Activated naive CD4-positive, alpha-beta T cell treated with anti-CD3 and anti-CD28 coated beads, Interleukin-2, amount 10 ng/mL, durations not matched to agents 7 days and 5 days (primary cell): Measurements from ENCODE around the gene SLC5A1.
A peak's percentile ranks its signal among the peaks of the same experiment; 100 is the strongest.

Source experiments
- CTCF ChIA-PET: fragments of 350-600 bp; sonication (Branson Sonifier 250); formaldehyde crosslinking; loops from one replicate; lab custom pipeline; 2021; ENCODE audit warnings: antibody characterized with exemption; lab: Charles Lee
- DNase-seq: peaks from one replicate; pipeline ENCODE4 v3.0.0-alpha.2; 2020
- H3K27ac Mint-ChIP-seq: one replicate; pipeline ENCODE4 v1.8.0; 2021; ENCODE audit warnings: mild to moderate bottlenecking, moderate library complexity, mixed read lengths
- H3K27me3 Mint-ChIP-seq: one replicate; pipeline ENCODE4 v1.8.0; 2021; ENCODE audit warnings: mild to moderate bottlenecking, mixed read lengths
- H3K36me3 Mint-ChIP-seq: one replicate; pipeline ENCODE4 v1.8.0; 2021; ENCODE audit warnings: mixed read lengths
- H3K4me1 Mint-ChIP-seq: one replicate; pipeline ENCODE4 v1.8.0; 2021; ENCODE audit warnings: mixed read lengths
- H3K4me3 Mint-ChIP-seq: one replicate; pipeline ENCODE4 v1.8.0; 2021; ENCODE audit warnings: mild to moderate bottlenecking, moderate library complexity, mixed read lengths
- H3K9me3 Mint-ChIP-seq: one replicate; pipeline ENCODE4 v1.8.0; 2021; ENCODE audit warnings: mixed read lengths

The SLC5A1 gene

GRCh38 chr22:32088084-32088483, 45.0 kb downstream of the SLC5A1 start:
- Mint-ChIP-seq H3K27me3 (peaks cover 28% of the 10 kb centered on the region), H3K27ac (no peak overlapping the region), H3K4me3 (no peak overlapping the region), H3K4me1 (no peaks in the 10 kb centered on the region), H3K36me3 (no peaks in the 10 kb centered on the region), H3K9me3 (no peaks in the 10 kb centered on the region)
- DNase-seq = no peak
- CTCF ChIA-PET = no interaction called here

DNA sequence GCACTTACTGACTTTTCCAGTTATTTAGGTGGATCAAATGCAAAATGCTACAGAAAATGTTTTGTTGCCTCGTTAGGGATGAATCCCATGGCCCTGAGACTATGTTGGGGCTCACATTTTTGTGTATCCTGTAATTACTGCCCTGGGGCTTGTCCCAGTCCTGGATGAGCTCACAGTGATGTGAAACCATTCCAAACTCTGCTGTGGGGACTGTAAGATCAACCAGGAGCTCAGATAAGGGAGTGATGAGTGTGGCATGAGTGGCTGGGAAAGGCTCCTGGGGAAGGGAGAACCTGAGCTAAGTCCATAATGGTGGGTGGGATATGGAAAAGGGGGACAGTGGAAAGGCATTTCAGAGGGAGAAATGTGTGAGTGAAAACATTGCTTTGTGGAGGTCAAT, 54.0 kb downstream of the SLC5A1 start:
- H3K27ac Mint-ChIP-seq = no peak overlapping the region
- H3K36me3 Mint-ChIP-seq = no peaks in the 10 kb centered on the region
- H3K4me3 Mint-ChIP-seq = no peak overlapping the region
- DNase-seq = no peak
- peaks cover 10% of the 10 kb centered on the region for H3K27me3 Mint-ChIP-seq
- H3K9me3 Mint-ChIP-seq = no peaks in the 10 kb centered on the region
- H3K4me1 Mint-ChIP-seq = peaks cover 17% of the 10 kb centered on the region
- CTCF ChIA-PET = no interaction called here

- H3K36me3 Mint-ChIP-seq = no peaks in the 10 kb centered on the region
- no peak for DNase-seq
- CTCF ChIA-PET = no interaction called here
- no peak overlapping the region for H3K27ac Mint-ChIP-seq
- H3K9me3 Mint-ChIP-seq = no peaks in the 10 kb centered on the region
- H3K4me3 Mint-ChIP-seq = no peak overlapping the region
- peaks cover 10% of the 10 kb centered on the region for H3K27me3 Mint-ChIP-seq
- H3K4me1 Mint-ChIP-seq = peaks cover 17% of the 10 kb centered on the region
These were observed 54.9 kb downstream of the SLC5A1 start for GRCh38 chr22:32097881-32098499.

- CTCF ChIA-PET = interaction anchor here (0.5 kb wide), 1 partner anchor 131 kb away, joined by 3 read pairs; no protein-coding TSS in a partner anchor
- H3K4me3 Mint-ChIP-seq = no peak overlapping the region
These were observed 57.6 kb downstream of the SLC5A1 start for GRCh38 chr22:32100711-32101110.

DNA sequence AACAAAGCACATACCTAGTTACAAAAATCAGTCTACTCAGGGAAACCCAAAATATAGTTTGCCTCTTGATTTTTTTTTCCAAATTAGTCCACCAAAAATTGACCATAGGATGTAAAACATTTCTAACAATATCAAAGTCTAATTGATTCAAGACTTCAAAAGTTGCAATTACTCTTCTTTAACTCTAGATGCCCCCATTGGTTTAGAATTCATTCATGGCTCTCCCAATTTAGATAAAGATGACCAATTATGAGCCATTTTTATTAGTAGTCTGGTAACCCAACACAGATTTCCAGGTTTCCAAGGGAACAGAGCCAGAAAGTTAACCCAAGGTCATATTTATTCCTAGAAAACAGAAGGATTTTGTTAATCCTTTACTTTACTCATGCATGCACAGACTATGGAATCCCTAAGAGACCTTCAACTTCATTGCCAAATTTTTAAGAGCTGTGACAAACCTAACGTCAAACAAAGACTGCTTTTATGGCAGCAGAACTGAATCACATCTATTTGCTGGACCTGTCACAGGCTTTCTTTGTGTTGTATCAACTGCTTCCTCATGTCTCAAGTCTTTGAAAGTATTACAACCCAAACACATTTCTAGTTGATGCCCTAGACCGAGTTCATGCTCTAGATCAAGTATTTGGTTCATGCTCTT, 60.7 kb downstream of the SLC5A1 start:
- DNase-seq = no peak
- CTCF ChIA-PET = interaction anchor here (1.1 to 1.6 kb wide), 4 partner anchors 12 to 162 kb away, joined by 3 to 5 read pairs (median 4); no protein-coding TSS in a partner anchor
- Mint-ChIP-seq H3K36me3 (no peaks in the 10 kb centered on the region), H3K4me3 (no peak overlapping the region), H3K9me3 (no peaks in the 10 kb centered on the region), H3K27ac (no peak overlapping the region), H3K27me3 (peaks cover 11% of the 10 kb centered on the region), H3K4me1 (no peaks in the 10 kb centered on the region)

More at GRCh38 chr22:32100711-32101110, 57.6 kb downstream of the SLC5A1 start:
- Mint-ChIP-seq H3K36me3 (no peaks in the 10 kb centered on the region), H3K4me1 (no peaks in the 10 kb centered on the region), H3K27ac (no peak overlapping the region), H3K27me3 (peaks cover 15% of the 10 kb centered on the region), H3K9me3 (no peaks in the 10 kb centered on the region)
- DNase-seq = no peak

DNA sequence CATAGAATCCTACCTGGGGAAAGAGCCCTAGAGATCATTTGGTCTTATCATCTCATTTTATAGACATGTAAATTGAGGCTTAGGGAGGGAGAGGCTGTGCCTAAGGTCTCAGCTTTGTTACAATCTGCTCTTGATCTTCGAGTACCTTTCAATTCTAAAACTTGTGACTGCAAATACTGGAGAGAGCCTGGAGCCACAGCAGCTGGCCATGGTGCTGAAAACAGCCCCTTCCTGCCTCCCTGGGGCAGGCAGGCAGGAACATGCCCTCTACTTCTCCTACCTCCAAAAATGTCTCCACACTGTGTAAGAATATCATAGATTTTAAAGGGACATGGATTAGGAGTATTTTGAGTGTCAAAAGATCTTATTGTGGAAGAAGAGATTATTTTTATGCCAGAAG, 63.9 kb downstream of the SLC5A1 start:
- H3K27me3 Mint-ChIP-seq = peaks cover 14% of the 10 kb centered on the region
- no peaks in the 10 kb centered on the region for H3K4me1 Mint-ChIP-seq
- H3K27ac Mint-ChIP-seq = no peak overlapping the region
- H3K4me3 Mint-ChIP-seq = no peak overlapping the region
- CTCF ChIA-PET = interaction anchor here (1.6 kb wide), 1 partner anchor 159 kb away, joined by 5 read pairs; no protein-coding TSS in a partner anchor
- H3K9me3 Mint-ChIP-seq = no peaks in the 10 kb centered on the region
- peak; percentile 63 for DNase-seq
- H3K36me3 Mint-ChIP-seq = no peaks in the 10 kb centered on the region

DNA sequence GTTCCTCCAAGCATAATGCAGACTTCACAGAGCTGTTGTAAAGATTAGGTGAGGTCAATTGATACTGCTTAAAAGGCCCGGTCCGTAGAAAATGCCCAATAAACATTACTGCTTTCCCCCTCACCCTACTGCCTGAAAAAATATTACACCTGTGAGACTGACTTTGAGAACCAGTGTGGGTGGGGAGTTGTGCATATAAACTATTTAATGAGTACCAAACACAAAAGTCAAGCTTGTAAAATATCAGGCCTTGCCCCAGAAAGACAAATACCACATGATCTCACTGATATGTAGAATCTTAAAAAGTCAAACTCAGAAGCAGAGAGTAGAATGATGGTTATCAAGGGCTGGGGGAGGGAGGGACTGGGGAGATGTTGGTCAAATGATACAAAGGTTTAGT, 69.3 kb downstream of the SLC5A1 start:
- Mint-ChIP-seq H3K27ac (no peak overlapping the region), H3K4me1 (no peaks in the 10 kb centered on the region), H3K4me3 (no peak overlapping the region), H3K27me3 (peaks cover 28% of the 10 kb centered on the region), H3K9me3 (no peaks in the 10 kb centered on the region), H3K36me3 (no peaks in the 10 kb centered on the region)
- CTCF ChIA-PET = no interaction called here
- no peak for DNase-seq

DNA sequence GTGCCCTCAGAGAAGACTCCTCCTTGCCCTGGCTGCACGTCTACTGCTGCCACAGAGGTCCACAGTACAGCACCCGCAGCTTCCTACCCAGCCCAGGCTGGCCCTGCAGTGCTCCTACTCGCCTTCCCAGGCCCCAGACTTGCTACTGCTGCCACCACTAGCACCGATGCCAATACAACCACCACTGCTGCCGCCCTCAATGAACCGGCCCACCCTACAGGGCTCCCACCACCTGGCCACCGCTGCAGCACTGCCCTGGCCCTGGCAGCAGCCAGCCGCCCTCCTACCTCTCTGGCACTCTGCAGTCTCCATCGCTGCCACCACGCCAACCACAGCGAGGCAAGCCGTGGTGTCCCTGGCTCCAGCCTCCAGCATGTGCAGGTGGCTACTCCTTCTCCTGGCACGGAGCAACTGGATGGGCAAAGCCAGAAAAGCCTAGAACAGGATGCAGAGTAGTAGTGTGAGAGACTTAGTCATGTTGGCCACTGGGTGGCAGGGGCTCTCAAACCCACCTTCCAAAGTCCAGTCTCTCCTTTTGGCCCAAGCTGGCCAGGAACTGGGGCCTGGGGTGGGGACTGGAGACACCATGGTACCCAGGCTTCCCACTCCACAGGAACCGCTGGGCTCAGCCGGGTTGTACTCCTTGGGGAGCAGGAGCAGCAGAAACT, 76.6 kb downstream of the SLC5A1 start:
- CTCF ChIA-PET = no interaction called here

GRCh38 chr22:32120603-32121002, 77.5 kb downstream of the SLC5A1 start:
- Mint-ChIP-seq H3K36me3 (no peaks in the 10 kb centered on the region), H3K9me3 (no peaks in the 10 kb centered on the region), H3K27me3 (peaks cover 10% of the 10 kb centered on the region), H3K27ac (no peak overlapping the region), H3K4me1 (peaks cover 10% of the 10 kb centered on the region), H3K4me3 (no peak overlapping the region)
- no peak for DNase-seq
- CTCF ChIA-PET = no interaction called here

More for the DNA sequence above, 76.6 kb downstream of the SLC5A1 start:
- Mint-ChIP-seq H3K36me3 (no peaks in the 10 kb centered on the region), H3K27ac (no peak overlapping the region), H3K4me1 (peaks cover 2% of the 10 kb centered on the region), H3K4me3 (no peak overlapping the region), H3K27me3 (peaks cover 14% of the 10 kb centered on the region), H3K9me3 (no peaks in the 10 kb centered on the region)
- DNase-seq = no peak

- Mint-ChIP-seq H3K36me3 (no peaks in the 10 kb centered on the region), H3K27me3 (peaks cover 4% of the 10 kb centered on the region), H3K9me3 (no peaks in the 10 kb centered on the region), H3K4me3 (no peak overlapping the region), H3K4me1 (peaks cover 12% of the 10 kb centered on the region), H3K27ac (no peak overlapping the region)
- CTCF ChIA-PET = no interaction called here
- DNase-seq = no peak
These were observed 79.8 kb downstream of the SLC5A1 start for GRCh38 chr22:32122899-32123298.

- CTCF ChIA-PET = no interaction called here
- Mint-ChIP-seq H3K27me3 (peaks cover 4% of the 10 kb centered on the region), H3K4me3 (no peak overlapping the region), H3K36me3 (no peaks in the 10 kb centered on the region), H3K4me1 (peaks cover 12% of the 10 kb centered on the region), H3K9me3 (no peaks in the 10 kb centered on the region), H3K27ac (no peak overlapping the region)
- DNase-seq = no peak
These were observed 80.6 kb downstream of the SLC5A1 start for GRCh38 chr22:32123657-32124056.

GRCh38 chr22:32127904-32128303, 84.8 kb downstream of the SLC5A1 start:
- DNase-seq = no peak
- H3K9me3 Mint-ChIP-seq = no peaks in the 10 kb centered on the region
- H3K27me3 Mint-ChIP-seq = peaks cover 5% of the 10 kb centered on the region
- no peak overlapping the region for H3K27ac Mint-ChIP-seq
- no peaks in the 10 kb centered on the region for H3K36me3 Mint-ChIP-seq
- CTCF ChIA-PET = no interaction called here
- no peak overlapping the region for H3K4me3 Mint-ChIP-seq
- peaks cover 19% of the 10 kb centered on the region for H3K4me1 Mint-ChIP-seq

- peaks cover 10% of the 10 kb centered on the region for H3K4me1 Mint-ChIP-seq
- CTCF ChIA-PET = interaction anchor here (0.5 kb wide), 1 partner anchor 157 kb away, joined by 3 read pairs; no protein-coding TSS in a partner anchor
- peaks cover 15% of the 10 kb centered on the region for H3K27me3 Mint-ChIP-seq
- no peak overlapping the region for H3K4me3 Mint-ChIP-seq
- no peaks in the 10 kb centered on the region for H3K9me3 Mint-ChIP-seq
- H3K36me3 Mint-ChIP-seq = no peaks in the 10 kb centered on the region
- no peak for DNase-seq
- H3K27ac Mint-ChIP-seq = no peak overlapping the region
These were observed 87.4 kb downstream of the SLC5A1 start for GRCh38 chr22:32130464-32130863.

DNA sequence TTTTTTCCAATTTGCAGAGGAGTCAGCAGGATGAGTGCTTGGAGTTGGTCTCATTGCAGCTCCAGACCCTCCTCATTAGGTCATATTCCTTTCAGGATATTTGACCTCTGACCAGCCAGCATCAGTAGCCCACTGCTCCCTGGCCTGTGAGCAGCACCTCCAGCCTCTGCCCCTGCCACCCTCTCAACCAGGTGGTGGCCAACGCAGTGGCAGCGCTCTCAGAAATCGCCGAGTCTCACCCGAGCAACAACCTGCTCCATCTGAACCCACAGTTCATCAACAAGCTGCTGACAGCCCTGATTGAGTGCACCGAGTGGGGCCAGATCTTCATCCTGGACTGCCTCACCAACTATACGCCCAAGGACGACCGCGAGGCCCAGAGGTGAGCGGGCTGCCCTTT, 89.1 kb downstream of the SLC5A1 start:
- Mint-ChIP-seq H3K36me3 (no peaks in the 10 kb centered on the region), H3K27me3 (peaks cover 15% of the 10 kb centered on the region), H3K27ac (no peak overlapping the region), H3K4me3 (no peak overlapping the region), H3K9me3 (no peaks in the 10 kb centered on the region), H3K4me1 (peaks cover 22% of the 10 kb centered on the region)
- DNase-seq = no peak
- CTCF ChIA-PET = no interaction called here
